ENCODE results near the gene SRCAP.
A peak's percentile ranks its signal among the peaks of the same experiment; 100 is the strongest.

The SRCAP gene

DNA sequence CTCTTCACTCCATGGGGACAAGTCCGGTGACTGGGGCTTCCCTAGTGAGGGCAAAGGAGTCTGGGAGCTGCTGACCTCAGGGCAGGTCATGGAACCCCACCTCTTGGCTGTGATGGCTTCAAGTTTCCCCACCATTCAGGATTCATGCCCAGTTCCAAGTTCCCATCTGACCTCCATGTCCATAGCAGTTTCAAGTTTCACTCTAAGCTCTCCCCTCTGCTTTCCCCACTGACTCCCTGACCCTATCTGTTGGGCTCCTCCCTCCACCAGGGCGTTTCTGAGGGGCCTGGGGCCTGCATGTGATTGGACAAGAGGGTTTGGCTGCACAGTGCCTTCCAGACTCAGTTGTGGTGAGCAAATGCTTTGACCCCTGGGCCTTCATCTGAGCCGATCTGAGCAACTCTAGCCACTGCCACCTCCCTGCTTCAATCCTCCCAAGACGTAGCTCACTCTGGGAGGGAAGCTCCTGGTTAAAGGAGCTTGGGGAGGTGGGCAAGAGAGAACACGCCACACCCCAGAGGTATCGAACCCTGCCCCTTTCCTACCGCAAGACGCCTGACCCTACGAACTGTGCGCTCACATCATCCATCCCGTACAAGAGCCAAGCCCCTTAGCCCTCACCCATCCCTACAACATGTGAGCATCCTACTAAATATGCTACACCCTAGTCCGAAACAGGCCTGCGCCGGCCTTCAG is 79.7 kb downstream of the SRCAP start:
- no peak for DNase-seq

DNA sequence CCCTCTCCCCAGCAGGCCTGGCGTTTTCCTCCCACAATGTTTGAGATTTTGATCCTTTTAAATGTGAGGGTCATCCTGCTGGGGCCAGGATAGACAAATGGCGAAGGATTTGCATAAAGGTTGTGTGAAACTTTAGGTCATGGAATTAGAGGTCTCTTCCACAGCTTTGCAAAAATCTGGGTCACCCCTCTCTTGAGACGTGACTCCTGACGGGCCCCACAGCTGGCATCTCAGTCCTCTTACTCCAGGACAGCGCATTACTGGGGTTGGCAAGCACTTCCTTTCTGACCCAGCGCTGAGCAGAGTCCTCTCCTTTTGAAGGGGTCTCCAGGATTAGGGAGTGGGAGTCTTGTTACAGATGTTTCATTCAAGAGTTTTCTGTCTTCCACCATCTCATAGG is 80.6 kb downstream of the SRCAP start:
- DNase-seq: no peak

DNA sequence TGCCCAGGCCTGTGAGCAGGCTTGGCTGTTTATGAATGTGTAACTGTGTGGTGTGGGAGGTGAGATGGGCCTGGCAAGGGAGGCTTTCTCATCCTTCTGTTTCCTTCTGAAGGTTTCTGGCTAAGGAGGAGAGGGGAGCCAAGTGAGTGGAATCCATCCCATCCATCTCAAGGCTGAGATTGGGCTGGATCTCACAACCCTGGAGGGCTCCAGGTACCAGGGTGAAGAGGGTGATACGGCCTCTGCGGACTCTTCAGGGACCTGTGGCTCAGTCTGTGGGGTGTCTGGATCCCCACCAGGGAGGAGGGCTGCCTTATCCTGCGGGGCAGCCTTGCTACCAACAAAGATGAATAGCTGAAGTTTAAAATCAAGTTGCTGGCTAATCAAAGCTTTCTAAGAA is 81.0 kb downstream of the SRCAP start:
- no peak for DNase-seq

DNA sequence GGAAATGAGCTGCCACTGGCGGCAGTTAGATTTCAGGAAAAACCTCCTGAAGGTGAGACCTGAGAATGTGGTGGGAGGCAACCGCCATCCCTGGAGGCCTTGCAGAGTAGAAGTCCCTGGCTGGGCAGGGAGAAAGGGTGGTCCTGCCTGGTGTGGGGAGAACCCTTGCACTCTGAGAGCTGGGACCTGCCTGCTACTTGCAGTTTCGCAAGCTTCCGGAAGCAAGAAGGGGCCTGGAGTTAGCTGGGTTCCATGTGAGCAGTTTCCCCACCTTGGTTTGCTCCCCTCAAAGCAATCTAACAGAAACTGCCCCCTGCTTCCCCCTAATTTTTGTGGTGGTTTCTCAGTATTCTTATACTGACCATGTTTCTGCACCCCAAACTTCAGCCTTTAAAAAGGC is 81.6 kb downstream of the SRCAP start:
- DNase-seq: no peak

DNA sequence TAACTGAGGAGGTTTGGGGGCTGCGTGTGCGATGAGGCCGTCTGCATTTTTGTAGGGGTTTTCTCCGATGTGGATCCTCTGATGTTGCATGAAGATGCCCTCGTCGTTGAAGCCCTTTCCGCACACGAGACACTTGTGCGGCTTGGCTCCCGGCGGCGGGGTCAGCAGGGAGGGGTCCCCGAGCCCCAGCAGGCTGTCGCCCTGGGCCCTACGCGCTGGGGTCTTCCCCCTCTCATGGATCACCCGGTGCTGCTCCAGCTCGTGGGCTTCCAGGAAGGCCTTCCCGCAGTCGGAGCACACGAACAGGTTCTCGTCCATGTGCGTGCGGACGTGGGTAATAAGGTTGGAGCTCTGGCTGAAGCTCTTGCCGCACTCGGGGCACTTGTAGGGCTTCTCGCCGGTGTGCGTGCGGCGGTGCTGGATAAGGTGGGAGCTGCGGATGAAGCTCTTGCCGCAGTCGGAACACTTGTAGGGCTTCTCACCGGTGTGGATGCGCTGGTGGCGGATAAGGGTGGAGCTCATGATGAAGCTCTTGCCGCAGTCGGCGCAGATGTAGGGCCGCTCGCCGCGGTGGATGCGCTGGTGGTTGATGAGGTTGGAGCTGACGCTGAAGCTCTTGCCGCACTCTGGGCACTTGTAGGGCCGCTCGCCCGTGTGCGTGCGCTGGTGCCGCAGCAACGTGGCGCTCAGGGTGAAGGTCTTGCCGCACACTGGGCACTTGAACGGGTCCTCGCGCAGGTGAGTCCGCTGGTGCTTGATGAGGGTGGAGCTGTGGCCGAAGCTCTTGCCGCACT is 83.7 kb downstream of the SRCAP start:
- DNase-seq: no peak

DNA sequence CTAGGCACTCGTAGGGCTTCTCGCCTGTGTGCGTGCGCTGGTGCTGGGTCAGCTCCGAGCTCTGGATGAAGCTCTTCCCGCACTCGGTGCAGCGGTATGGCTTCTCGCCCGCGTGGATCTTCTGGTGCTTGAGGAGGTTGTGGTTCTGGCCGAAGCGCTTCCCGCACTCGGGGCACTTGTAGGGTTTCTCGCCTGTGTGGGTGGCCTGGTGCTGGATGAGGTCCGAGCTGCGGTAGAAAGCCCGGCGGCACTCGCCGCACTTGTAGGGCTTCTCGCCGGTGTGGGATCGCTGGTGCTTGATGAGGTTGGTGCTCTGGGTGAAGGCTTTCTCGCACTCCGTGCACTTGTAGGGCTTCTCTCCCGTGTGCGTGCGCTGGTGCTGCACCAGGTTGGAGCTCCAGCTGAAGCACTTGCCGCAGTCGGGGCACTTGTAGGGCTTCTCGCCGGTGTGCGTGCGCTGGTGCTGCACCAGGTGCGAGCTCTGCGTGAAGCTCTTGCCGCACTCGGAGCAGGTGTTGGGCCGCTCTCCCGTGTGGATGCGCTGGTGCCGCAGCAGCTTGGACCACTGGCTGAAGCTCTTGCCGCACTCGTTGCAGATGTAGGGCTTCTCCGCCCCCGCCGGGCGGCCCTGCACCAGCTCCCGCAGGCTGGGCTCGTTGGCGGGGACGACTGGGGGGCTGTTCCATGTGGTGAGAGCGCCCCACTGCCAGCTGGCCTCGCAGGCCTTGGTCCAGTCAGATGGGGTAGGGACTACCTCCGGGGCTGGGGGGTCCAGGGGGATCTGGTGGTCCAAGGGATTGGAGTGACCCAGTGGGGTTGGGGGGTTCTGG is 84.5 kb downstream of the SRCAP start:
- DNase-seq: no peak

DNA sequence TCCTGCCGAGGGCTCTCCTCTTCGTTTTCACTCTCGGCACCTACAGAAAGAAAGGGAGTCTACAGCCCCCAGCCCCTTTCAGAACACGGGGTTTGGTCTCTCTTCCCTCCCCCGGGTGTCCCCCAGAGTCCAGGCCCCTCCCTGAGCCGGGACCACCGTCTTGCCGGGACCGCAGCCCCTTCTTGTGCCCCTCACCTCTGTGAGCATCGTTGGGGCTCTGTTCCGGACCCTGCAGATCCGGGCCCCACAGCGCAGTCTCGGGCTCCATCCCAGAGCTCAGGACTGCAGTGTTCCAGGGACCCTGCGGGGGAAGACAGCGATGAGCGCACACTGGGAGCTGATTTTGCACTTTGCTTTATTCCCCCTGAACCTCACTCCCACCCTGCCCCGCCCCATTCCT is 85.2 kb downstream of the SRCAP start:
- no peak for DNase-seq

DNA sequence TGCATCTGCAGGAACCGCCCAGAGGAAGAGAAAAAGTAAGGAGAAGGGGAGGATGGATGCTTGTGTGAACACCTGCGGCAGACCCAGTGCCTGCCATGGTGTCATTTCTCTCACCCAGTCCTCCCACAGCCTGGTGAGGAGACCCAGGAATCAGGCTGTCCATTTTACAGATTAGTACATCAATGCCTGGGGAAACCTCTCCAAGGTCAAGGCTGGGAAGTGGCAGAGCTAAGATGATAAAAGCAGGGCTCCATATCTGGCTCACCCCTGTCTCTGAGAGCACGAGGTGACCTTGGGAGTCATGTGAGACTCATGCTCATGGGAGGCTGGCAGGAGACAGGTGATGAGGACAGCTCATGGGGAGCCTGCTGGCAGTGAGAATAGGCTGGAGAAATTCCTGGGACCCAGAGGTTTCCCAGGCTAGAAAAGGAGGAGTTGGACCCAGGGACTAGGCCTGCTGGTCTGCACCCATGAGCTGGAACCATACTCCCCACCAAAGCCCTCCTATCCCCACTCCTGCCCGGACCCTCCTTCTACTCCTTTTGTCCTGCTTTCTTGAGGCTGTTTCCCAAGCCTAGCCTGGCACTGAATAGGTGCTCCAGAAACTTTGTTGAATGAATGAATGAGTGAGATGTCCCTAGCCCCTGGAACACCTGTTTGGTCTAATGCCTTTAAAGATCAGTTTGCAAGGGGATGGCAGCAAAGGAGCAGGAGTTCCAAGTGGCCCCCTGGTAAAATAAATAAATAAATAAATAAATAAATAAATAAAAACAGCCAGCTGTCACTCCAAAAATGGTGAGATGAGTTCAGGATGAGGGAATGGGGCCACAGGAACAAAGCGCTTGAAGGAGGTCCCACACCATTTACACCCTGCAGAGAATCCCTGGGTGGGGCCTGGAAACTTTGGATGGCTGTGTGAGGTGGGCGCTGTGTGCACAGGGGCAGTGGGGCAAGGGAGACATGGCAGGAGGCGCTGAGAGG is 86.4 kb downstream of the SRCAP start:
- DNase-seq: no peak

DNA sequence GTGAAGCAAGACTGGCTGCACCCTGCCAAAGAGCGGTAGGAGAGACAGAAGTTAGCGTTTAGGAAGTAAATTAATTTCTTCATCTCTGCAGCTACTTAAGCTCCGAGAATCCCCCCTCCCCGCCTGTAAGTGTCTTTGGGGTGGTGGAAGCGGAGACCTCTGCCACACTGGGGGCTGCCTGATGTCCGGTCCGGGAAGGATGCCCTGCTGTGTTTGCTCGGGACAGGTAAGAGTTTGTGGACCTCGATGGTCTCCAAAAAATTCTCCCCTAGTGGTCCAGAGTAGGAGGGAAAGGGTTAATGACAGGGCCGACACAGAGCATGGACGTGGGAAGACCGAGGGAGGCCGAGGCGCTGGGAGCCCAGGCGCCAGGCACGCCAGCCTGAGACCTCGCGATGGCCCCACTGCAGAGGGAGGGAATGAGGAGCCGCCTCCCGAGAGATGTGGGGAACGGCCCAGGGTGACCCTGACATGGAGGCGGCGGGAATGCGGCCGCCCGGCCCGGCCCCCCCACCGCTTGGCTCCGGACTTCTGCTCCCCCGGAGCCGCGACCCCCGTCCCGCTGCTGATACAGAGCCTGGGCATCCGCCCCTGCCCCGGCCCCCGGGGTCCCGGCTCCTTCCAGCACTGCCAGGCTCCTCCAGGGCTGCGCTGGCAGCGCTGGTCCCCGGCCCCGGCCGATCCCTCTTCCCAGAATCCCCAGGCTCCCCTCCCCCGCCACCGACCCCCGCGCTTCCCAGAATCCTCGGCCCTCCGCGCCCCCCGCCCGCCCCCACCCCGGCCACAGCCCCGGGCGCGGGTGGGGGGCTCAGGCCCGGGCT is 87.4 kb downstream of the SRCAP start:
- no peak for DNase-seq

DNA sequence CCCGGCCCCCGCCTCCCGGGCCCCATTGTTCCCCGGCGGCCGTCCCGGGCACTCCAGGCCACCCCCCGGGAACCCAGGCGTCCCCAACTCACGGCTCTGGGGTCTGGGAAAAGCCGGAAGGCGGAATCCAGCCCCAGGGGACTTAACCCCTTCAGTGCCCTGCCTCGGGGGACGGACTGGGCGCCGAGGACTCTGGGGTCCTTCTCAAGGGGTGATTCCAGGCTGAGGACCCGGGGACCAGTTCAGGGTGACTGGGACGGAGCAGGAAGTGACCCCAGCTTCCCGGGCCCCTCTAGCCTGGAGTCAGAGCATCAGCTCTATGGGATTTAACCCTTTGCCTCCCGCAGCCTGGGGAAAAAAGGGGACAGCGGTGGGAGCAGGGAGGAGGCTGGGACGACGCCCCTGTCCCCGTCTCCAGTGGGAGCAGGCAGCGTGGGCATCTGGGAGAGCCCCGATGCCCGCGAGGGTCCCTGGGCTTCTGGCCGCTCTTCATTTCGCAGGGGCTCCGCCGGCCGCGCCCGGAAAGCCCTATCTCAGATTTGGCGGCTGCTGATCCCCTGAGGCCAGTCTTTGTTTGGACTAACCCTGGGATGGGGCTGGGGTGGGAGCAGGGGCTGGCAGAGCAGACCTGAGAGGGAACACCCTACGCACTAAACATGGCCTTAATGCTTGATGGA is 88.1 kb downstream of the SRCAP start, which contains the start of gene ZNF629:
Gene ZNF629, minus strand, starts transcription at position 270 of the 677 bp plus-strand sequence. CDS start 2,723 bp downstream, outside the sequence.
- DNase-seq: peak; percentile 27

DNA sequence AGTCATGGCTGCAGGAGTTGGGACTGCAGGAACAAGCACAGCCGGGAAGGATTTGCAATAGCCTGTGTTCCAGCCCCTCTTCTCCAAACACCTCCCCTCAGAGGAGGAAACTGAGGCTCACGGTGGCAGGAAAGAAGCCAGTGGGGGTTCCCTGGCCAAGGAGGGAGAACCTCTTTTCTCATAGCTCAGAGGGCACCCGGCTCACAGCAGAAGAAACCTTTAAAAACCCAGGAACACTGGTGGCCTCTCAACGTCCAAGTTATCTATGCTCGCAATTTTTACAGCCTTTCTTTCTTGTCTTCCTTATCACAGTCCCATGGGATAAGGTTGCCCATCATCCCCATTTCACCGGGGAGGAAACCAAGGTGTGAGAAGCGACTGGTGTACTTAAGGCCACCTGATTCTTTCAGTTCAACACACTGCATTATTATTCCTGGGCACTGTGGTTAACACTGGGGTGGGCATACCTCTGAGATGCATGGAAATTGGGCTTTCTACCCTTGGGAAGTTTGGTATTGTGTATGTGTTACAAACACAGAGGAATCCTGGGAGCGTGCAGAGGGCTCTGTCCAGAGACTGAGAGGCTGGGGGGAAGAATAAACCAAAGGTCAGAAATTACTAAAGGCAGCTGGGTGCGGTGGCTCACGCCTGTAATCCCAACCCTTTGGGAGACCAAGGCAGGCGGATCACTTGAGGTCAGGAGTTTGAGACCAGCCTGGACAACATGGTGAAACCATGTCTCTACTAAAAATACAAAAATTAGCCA is 88.8 kb downstream of the SRCAP start:
- DNase-seq: no peak

All from NCI-H446 treated with DMSO at 0.1 percent for 48 hours (cell line).